ENCODE results near the gene MUL1. TPM values are rescaled to one million over a fixed set of nuclear protein-coding genes. Genes with fewer than 3 reads are reported as not detected.

MUL1 gene
- total RNA-seq, 1 donor from 2014 or later, result 28.2 TPM

- TF ChIP-seq, protein P1, sequence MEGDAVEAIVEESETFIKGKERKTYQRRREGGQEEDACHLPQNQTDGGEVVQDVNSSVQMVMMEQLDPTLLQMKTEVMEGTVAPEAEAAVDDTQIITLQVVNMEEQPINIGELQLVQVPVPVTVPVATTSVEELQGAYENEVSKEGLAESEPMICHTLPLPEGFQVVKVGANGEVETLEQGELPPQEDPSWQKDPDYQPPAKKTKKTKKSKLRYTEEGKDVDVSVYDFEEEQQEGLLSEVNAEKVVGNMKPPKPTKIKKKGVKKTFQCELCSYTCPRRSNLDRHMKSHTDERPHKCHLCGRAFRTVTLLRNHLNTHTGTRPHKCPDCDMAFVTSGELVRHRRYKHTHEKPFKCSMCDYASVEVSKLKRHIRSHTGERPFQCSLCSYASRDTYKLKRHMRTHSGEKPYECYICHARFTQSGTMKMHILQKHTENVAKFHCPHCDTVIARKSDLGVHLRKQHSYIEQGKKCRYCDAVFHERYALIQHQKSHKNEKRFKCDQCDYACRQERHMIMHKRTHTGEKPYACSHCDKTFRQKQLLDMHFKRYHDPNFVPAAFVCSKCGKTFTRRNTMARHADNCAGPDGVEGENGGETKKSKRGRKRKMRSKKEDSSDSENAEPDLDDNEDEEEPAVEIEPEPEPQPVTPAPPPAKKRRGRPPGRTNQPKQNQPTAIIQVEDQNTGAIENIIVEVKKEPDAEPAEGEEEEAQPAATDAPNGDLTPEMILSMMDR (IDR thresholded peaks at IDR 0.05; ENCODE audit: unreplicated experiment), result no peak
- H3K4me1 Mint-ChIP-seq, result peaks cover 36% of the 10 kb centered on the region
- peaks cover 9% of the 10 kb centered on the region for H3K27me3 Mint-ChIP-seq (ENCODE audit: low read depth)
- H3K27ac Mint-ChIP-seq, result no peak overlapping the region
- H3K36me3 Mint-ChIP-seq, result no peaks in the 10 kb centered on the region
- no peak overlapping the region for H3K4me3 Mint-ChIP-seq
- no peaks in the 10 kb centered on the region for H3K9me3 Mint-ChIP-seq
- no peak for DNase-seq (ENCODE audit: low spot score in 2 of 2, unreplicated experiment in 2 of 2)
These were observed 33.5 kb downstream of the MUL1 start for GRCh38 chr1:20474333-20474975.

GRCh38 chr1:20473894-20474293 is 34.1 kb downstream of the MUL1 start:
- Mint-ChIP-seq H3K9me3 (no peaks in the 10 kb centered on the region), H3K36me3 (no peaks in the 10 kb centered on the region), H3K4me3 (no peak overlapping the region), H3K27ac (no peak overlapping the region), H3K4me1 (peaks cover 34% of the 10 kb centered on the region), H3K27me3 (ENCODE audit: low read depth) (peaks cover 15% of the 10 kb centered on the region)
- TF ChIP-seq, protein P1 (IDR thresholded peaks at IDR 0.05; ENCODE audit: unreplicated experiment), result no peak
- DNase-seq (ENCODE audit: low spot score in 2 of 2, unreplicated experiment in 2 of 2), result no peak

DNA sequence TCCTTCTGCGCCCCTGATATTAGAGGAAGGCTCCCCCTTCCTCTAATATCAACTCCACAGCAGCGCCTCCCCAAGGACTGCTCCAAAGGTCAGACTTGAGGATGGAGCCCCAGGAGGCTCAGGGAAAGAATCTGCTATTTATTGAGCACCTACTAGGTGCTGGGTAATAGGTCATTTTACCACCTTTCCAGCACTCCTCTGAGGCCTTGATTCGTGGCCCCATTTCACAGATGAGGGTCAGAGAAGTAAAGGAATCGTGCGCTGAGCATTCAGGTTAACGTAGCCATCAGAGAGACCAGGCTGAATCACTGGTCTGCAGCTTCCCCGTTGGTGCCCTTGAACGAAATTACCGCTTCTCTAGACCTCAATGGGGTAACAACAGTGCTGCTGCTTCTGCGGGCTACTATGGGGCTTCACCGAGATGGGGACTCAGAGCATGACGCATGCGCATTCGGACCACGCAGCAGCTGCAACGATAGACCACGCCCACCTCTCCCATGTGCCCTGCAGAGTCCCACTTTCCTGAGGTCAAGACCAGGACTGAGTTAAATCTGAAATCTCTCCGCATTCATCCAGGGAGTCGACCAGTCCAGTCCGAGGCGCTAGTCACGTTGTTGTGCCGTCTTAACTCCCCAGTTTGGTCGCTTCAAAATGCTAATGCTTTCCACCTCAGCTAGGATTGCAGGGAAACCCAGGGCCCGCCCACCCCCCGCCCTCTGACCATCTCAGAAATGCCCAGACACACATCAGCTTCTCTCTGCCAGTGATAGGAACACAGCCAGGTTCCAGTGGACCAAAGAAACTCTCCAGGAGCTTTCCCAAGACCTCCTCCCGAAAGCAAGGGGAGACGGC is 34.9 kb downstream of the MUL1 start:
- TF ChIP-seq, protein P1 (IDR thresholded peaks at IDR 0.05; ENCODE audit: unreplicated experiment), result no peak
- Mint-ChIP-seq H3K27me3 (ENCODE audit: low read depth) (peaks cover 20% of the 10 kb centered on the region), H3K27ac (no peak overlapping the region), H3K9me3 (no peaks in the 10 kb centered on the region), H3K4me1 (peaks cover 26% of the 10 kb centered on the region), H3K36me3 (no peaks in the 10 kb centered on the region), H3K4me3 (peak overlapping the region; percentile 32)
- DNase-seq (ENCODE audit: low spot score in 2 of 2, unreplicated experiment in 2 of 2), result peak; percentile 45 to 58

DNA sequence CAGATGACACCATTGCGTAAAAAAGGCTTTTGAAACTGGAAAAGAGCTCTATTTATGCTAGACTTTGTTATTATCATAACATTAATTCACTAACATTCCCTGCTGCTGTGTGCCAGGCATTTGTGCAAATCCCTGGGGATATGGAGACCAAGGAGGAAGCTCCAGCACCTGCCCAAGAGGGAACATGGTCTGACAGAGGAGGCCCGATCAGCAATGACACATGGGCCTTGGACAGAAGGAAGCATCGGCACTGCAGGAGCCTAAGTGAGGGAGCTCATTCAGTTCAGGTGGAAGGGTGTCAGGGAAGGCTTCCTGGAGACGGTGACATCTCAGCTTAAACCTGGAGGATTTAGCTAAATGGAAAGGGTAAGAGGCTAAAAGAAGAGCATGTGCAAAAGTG is 35.8 kb downstream of the MUL1 start:
- H3K36me3 Mint-ChIP-seq, result no peaks in the 10 kb centered on the region
- H3K27me3 Mint-ChIP-seq (ENCODE audit: low read depth), result peaks cover 20% of the 10 kb centered on the region
- peaks cover 17% of the 10 kb centered on the region for H3K4me1 Mint-ChIP-seq
- no peak overlapping the region for H3K27ac Mint-ChIP-seq
- H3K9me3 Mint-ChIP-seq, result no peaks in the 10 kb centered on the region
- no peak overlapping the region for H3K4me3 Mint-ChIP-seq
- TF ChIP-seq, protein P1 (IDR thresholded peaks at IDR 0.05; ENCODE audit: unreplicated experiment), result no peak
- no peak for DNase-seq (ENCODE audit: low spot score in 2 of 2, unreplicated experiment in 2 of 2)

DNA sequence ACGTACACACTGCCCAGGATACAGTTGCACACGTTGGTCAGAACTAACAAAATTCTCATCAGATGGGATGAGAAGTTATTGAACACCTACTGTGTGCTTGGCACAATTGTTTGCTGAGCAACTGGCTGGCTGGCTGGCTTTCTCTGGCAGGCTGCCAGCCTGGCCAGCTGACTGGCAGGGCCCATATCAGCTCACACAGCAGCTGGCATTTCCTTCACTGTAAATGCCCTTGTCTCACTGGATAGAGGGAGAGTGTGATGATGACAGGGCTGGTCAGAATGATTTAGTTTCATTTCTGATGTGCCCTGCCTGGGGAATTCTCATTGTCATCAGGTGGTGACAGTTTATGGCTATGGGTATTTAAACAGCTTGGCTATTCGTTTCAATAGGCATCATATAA is 37.8 kb downstream of the MUL1 start:
- H3K27me3 Mint-ChIP-seq (ENCODE audit: low read depth), result peaks cover 20% of the 10 kb centered on the region
- no peak overlapping the region for H3K27ac Mint-ChIP-seq
- no peak for DNase-seq (ENCODE audit: low spot score in 2 of 2, unreplicated experiment in 2 of 2)
- H3K4me3 Mint-ChIP-seq, result no peak overlapping the region
- peaks cover 12% of the 10 kb centered on the region for H3K4me1 Mint-ChIP-seq
- TF ChIP-seq, protein P1 (IDR thresholded peaks at IDR 0.05; ENCODE audit: unreplicated experiment), result no peak
- no peaks in the 10 kb centered on the region for H3K36me3 Mint-ChIP-seq
- no peaks in the 10 kb centered on the region for H3K9me3 Mint-ChIP-seq
